Measurements from ENCODE around the gene TMEM204. TPM values are rescaled to one million over a fixed set of nuclear protein-coding genes. Genes with fewer than 3 reads are reported as not detected.

TMEM204 gene
- total and polyA plus RNA-seq, 10 of the 15 experiments (the other 5 are each of a cell fraction or from before 2014, with no cell fraction given) = 0.05 to 0.30 (median 0.18) TPM; not detected in 7

- no peak overlapping the region for H3K4me3 ChIP-seq
- H3K9ac ChIP-seq (ENCODE audit: control insufficient read depth, insufficient read depth, low read length) = no peak overlapping the region
- RAD21 ChIA-PET (ENCODE audit: unreplicated experiment) = no interaction called here
- H3K4me1 ChIP-seq (ENCODE audit: control insufficient read depth, insufficient read depth, low read length) = no peaks in the 10 kb centered on the region
- POLR2A ChIA-PET = interaction anchor here (0.5 kb wide), 1 partner anchor 66 kb away, joined by 3 read pairs; no protein-coding TSS in a partner anchor
- WGBS (ENCODE audit: insufficient coverage, insufficient replicate concordance, low lambda C conversion rate, missing lambda C conversion rate) = 61% methylated on average over 25 of the region's 26 CpGs
- no peaks in the 10 kb centered on the region for H3K36me3 ChIP-seq (ENCODE audit: control insufficient read depth in 2 of 2, insufficient read depth in 2 of 2, low read length in 1 of 2)
- no peaks in the 10 kb centered on the region for H3K79me2 ChIP-seq (ENCODE audit: control insufficient read depth, insufficient read depth, low read length)
- BruUV-seq (replicated peaks) = no TSS peak
- SMC1A ChIA-PET (ENCODE audit: uncharacterized antibody, unreplicated experiment) = no interaction called here
- no peaks in the 10 kb centered on the region for H3K27me3 ChIP-seq (replicated peaks in 1 of 2; ENCODE audit: control insufficient read depth in 2 of 2, insufficient read depth in 2 of 2, low read length in 1 of 2)
- DNase-seq (ENCODE audit: low read depth, low spot score) (no peak), FAIRE-seq (no peak), ATAC-seq (no peak)
- intact Hi-C loops (cut with micrococcal nuclease; ENCODE audit: unreplicated experiment) = no loop called here
- H3K27ac ChIP-seq (ENCODE audit: control insufficient read depth, insufficient read depth) = no peak overlapping the region
- H2AFZ ChIP-seq (ENCODE audit: control insufficient read depth, low read depth, low read length) = no peak overlapping the region
- in situ Hi-C loops (cut with MboI) = no loop called here
- H3K9me3 ChIP-seq (replicated peaks; ENCODE audit: control insufficient read depth, insufficient read depth, low read length) = no peaks in the 10 kb centered on the region
- CTCF ChIA-PET = no interaction called here
- no peak overlapping the region for H3K4me2 ChIP-seq (ENCODE audit: control insufficient read depth, insufficient read depth)
- no peaks in the 10 kb centered on the region for H4K20me1 ChIP-seq (ENCODE audit: control insufficient read depth, insufficient read depth)
- TF ChIP-seq ZSCAN29 (IDR thresholded peaks at IDR 0.05) (no peak), POLR2AphosphoS2 (IDR thresholded peaks at IDR 0.05; ENCODE audit: low read depth, low read length) (no peak), CHD2 (IDR thresholded peaks at IDR 0.05; ENCODE audit: borderline replicate concordance, low read depth, low read length) (no peak), CEBPZ (IDR thresholded peaks at IDR 0.05; ENCODE audit: low read depth, low read length) (no peak), PAX5 (IDR thresholded peaks at IDR 0.05; ENCODE audit: borderline replicate concordance, low read depth, low read length) (no peak), BCL3 (IDR thresholded peaks at IDR 0.05; ENCODE audit: borderline replicate concordance, insufficient read depth, low read depth, low read length, poor library complexity, severe bottlenecking) (no peak), PAX8 (IDR thresholded peaks at IDR 0.05) (no peak), MLLT1 (IDR thresholded peaks at IDR 0.05) (no peak), POLR2A (IDR thresholded peaks at IDR 0.05; ENCODE audit: low read depth, low read length) (no peak), EP300 (IDR thresholded peaks at IDR 0.05; ENCODE audit: borderline replicate concordance in 1 of 2, control insufficient read depth in 1 of 2, low read depth in 2 of 2, low read length in 2 of 2) (no peak), CHD1 (IDR thresholded peaks at IDR 0.05; ENCODE audit: low read depth, low read length) (no peak), NFYB (IDR thresholded peaks at IDR 0.05; ENCODE audit: insufficient read depth, low read depth, low read length) (no peak), TCF7 (IDR thresholded peaks at IDR 0.05; ENCODE audit: borderline replicate concordance) (no peak), EGR1 (IDR thresholded peaks at IDR 0.05; ENCODE audit: borderline replicate concordance in 1 of 2, low read depth in 2 of 2, low read length in 2 of 2) (no peak), KLF5 (IDR thresholded peaks at IDR 0.05; ENCODE audit: partially characterized antibody) (no peak)
These were observed 9.1 kb upstream of the TMEM204 start for GRCh38 chr16:1524366-1524765.
